ENCODE results near the gene DNAJC21.

Gene DNAJC21

GRCh38 chr5:34982823-34983222, 53.5 kb downstream of the DNAJC21 start:
- DNase-seq: no peak

- DNase-seq: no peak
Measured at GRCh38 chr5:34986965-34987364, 57.6 kb downstream of the DNAJC21 start.

- DNase-seq: no peak
Measured at GRCh38 chr5:34991486-34992238, 62.3 kb downstream of the DNAJC21 start.

GRCh38 chr5:34993951-34994350, 64.6 kb downstream of the DNAJC21 start:
- DNase-seq: no peak

- DNase-seq: no peak
Measured at GRCh38 chr5:34996261-34996660, 66.9 kb downstream of the DNAJC21 start.

- DNase-seq: no peak
Measured at GRCh38 chr5:34998058-34998789, 68.9 kb downstream of the DNAJC21 start.

GRCh38 chr5:35001842-35002241, 72.5 kb downstream of the DNAJC21 start:
- no peak for DNase-seq

GRCh38 chr5:35002459-35002858, 73.1 kb downstream of the DNAJC21 start:
- no peak for DNase-seq

- DNase-seq: peak; percentile 58 to 75 (median 70)
Measured at GRCh38 chr5:35003018-35003957, 73.9 kb downstream of the DNAJC21 start.

- DNase-seq: no peak
Measured at GRCh38 chr5:35004200-35004599, 74.8 kb downstream of the DNAJC21 start.

GRCh38 chr5:35004771-35005170, 75.4 kb downstream of the DNAJC21 start:
- no peak for DNase-seq

All from suppressor macrophage (primary cell).